GM18867 (cell line): Measurements from ENCODE around the gene ANKRD22.
A peak's percentile ranks its signal among the peaks of the same experiment; 100 is the strongest.
"Not testable (repeated sequence)": the region's sequence is repeated elsewhere in the genome, so short reads cannot be mapped to it uniquely, and the experiment has no call there.

Source experiments
- ATAC-seq: cut with Tn5 transposase; IDR thresholded peaks from one replicate; pipeline ENCODE4 v1.9.1; 2021; ENCODE audit warnings: mild to moderate bottlenecking, moderate library complexity; ENCODE audit not compliant: unreplicated experiment

The ANKRD22 gene

DNA sequence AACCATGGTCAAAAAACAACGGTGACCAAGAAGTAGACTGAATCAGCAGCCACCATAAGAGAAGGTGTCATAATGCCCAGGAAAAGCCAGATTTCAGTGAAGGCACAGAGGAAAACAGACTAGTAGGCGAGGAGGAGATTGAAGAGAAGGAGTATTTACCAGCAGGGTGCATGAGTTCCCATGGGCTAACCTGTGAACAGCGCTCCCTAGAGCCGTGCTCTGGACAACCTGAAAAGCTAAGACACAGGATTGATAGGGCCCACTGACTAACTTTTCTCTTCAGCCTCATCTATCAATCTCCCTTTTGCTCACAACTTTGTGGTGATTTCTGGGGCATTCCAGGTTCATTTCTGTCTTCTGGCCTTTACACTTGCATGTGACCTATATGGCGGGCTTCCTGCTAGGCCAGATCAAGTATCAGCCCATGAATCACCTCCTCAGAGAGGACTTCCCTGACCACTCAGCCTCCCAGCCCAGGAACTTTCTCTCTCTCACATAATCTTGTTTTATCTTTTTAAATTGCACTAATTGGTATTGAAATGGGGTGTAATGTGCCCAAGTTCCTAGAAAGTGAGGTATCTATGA, 12.8 kb downstream of the ANKRD22 start:
- no peak for ATAC-seq

GRCh38 chr10:88837632-88838031, 14.0 kb downstream of the ANKRD22 start:
- ATAC-seq, result not testable (repeated sequence)

GRCh38 chr10:88835910-88836221, 15.8 kb downstream of the ANKRD22 start:
- peak; percentile 9 for ATAC-seq

DNA sequence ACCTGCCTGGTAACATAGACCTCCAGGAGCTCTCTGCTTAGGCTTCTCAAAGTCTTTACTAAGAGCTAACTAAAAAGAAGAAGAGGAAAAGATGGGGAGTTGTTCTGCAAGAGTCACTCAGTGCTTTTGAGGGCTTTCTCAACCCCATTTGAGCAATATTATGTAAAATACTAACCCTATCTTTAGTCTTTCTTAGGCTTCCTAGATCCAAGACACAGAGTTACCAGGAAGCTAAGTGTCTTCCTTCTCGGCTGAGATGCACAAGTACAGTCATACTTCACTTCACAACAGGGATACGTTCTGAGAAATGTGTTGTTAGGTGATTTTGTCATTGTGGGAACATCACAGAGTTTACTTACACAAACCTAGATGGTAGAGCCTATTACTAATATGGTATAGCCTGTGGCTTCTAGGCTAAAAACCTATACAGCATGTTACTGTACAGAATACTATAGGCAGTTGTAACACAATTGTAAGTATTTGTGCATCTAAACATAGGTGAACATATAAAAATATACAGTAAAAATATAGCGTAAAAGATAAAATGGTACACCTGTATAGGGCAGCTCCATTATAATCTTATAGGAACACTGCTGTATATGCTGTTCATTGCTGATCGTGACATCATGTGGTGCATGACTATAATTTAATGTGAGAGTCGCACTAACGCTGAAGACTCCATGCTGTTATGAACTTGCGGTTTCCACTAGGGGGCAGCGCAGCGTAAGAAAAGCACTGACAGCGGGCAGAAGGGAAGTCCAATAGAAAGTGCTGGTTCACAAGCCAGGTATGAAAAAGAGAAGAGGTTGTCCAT, 16.3 kb downstream of the ANKRD22 start:
- peak; percentile 84 for ATAC-seq

DNA sequence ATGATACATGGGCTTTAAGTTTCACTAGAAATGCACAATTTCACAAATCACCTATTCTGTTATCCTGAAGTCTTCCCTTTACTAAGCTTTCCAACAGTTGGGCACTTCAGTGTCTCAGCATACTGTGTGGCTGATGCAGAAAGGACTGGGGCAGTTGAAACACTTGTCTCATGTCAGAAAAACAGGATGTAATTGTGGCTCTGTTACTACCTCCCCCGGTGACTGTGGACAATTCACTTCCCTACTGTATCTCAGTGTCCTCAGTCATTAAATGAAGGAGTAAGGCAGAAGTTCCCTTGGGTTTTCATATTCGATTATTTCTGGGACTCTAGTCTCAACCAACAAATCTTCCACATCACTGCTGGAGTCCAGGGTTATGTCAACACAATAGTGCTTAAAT, 17.9 kb downstream of the ANKRD22 start:
- ATAC-seq, result no peak

GRCh38 chr10:88833156-88833555, 18.5 kb downstream of the ANKRD22 start:
- no peak for ATAC-seq

- ATAC-seq, result no peak
Observed at GRCh38 chr10:88832376-88832775, 19.3 kb downstream of the ANKRD22 start.

DNA sequence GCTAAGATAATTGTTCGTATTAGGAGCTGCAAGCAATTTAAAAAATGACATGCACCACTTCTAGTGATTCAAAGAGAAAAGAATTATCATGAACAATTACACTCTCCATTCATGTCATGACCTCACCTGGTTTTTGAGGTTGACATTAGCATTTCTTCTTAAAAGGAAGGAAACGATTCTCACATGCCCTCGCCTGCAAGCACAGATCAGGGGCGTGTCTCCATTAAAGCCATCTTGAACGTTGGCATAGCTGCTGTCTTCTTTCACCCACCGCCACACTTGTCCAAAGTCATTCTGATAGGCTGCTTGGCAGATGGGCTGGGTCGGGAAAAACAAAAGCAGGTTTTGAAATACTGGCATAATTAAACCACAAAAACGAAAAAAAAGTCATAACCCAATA, 19.9 kb downstream of the ANKRD22 start:
- no peak for ATAC-seq

DNA sequence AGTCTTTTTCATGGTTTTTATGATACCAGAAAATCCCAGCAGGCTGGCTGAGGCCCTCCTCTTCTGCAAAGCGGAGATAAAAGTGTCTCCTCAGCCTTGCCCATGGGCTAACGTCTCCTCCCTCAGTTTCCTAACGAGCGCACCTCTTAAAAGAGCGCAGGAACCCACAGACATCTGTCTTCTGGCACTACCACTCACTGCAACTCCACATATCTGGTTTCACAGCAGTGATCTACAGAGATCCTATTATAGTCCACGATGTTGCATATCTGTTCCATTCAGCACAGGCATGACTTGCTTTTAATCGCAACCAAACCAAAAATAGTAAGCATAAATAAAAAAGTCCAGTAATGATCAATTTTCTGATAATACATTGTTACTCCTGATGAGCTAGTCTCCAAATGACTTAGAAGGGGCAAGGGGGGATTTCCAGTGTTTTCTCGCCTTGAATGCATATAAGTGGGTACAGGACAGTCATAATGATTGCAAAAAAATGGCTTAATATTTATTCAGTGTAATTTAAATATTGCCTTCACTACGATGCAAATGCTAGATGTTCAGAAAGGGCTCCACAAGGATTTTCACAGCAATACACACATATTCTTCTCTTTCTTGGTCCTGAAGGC, 20.9 kb downstream of the ANKRD22 start:
- no peak for ATAC-seq

- no peak for ATAC-seq
Observed at GRCh38 chr10:88828310-88828709, 23.3 kb downstream of the ANKRD22 start.

DNA sequence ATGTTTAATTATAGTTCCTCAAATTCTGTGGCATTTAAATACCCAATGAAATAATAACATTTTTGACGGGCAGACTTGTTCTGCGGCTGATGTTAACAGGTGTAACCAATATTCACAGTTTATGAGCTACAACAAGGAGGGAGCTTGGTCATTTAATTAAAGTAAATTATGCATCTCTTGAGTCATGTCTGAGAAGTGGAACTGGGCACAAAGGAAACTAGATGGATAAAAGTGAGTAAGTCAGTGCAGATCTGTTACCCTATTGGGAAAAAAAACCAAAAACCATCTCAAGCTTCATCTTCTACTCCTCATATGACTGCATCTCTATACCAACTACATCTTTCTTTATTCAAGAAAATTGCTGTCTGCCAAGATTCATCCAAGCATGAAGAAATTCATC, 24.0 kb downstream of the ANKRD22 start:
- ATAC-seq, result no peak

- no peak for ATAC-seq
Observed at GRCh38 chr10:88826388-88826787, 25.3 kb downstream of the ANKRD22 start.

- ATAC-seq, result no peak
Observed at GRCh38 chr10:88820748-88821401, 30.8 kb downstream of the ANKRD22 start.

DNA sequence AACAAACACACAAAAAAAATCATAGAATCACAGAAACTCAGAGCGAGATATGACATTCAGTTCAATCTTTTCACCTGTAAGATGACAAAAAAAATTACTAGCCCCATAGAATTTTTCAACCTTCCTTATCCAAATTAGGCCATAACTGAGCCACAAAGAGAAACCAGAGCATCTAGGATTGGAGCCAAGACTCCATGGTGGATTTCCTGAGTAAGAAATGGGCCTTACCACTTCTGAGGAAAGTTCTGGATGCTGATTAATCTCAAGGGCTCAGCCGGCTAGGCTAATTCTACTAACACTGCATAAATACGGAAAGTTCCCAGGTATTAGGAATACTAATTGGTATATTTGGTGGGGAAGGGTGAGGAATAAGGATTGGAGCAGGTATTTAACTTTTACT, 32.4 kb downstream of the ANKRD22 start:
- ATAC-seq, result no peak

DNA sequence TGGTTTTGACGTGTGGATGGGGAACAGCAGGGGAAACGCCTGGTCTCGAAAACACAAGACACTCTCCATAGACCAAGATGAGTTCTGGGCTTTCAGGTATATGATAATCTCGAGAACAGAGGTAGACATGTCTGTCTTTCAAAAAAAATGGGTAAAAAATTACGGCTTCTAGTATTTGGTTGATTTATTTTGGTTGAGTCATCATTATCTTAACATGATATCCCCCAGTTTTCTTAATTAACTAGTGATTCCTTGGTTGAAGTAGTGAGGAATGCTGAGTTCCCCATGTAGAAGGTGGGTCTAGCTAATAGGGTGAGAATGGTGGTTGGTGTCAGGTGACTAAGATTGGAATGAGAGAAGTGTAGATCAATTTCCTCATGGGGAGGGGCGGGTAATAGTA, 38.4 kb downstream of the ANKRD22 start:
- no peak for ATAC-seq

DNA sequence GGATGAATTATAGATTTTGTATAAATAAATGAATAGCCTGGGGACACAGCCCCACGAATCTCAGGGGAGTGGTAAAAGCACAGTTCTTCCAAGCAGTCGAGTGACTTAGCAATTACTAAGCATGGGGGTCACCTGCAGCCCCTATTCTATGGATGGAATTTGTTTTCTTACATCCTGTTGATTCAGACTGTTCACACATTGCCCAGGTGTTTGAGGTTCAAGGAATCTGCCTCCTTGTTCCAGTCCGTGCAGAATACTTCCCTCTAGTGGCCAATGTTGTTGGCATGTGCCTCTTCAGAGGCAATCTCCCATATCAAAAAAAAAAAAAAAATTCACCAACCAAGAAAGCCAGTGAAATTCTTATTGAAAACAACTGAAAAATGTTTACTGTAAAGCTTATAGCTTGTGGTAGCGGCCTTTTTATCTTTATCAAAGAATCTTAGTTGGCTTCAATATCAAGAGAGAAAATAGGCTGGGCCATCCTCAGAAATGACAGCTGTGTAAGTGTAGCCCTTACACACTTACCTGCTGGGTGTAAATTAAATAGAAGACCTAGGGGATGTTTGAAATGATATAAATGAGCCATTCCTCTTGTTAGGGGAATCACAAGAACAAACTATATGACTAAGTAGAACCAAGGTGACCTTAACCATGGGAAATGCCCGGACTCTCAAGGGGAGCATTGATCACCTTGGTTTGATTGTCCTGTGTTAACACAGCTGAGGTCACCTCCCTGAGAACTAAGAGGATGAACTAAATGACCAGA, 41.3 kb downstream of the ANKRD22 start:
- no peak for ATAC-seq

DNA sequence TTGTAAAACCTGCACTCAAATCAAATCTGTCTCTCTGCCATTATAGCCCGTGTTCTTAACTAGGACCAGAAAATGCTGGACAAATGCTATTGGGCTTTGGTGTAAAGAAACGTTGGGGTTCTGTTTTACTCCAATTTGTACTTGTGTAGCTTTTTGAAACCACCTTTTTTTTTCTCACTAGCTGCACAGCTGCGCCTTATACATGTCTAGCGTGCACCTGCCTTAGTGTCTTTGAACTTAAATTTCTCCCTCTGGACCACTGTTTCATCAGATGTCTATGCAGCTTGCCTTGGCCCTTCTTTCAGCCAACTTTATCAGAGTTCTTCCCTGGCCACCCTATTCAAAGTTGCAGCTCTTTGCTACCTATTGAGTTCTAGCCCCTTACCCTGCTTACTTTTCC, 42.0 kb downstream of the ANKRD22 start:
- no peak for ATAC-seq

DNA sequence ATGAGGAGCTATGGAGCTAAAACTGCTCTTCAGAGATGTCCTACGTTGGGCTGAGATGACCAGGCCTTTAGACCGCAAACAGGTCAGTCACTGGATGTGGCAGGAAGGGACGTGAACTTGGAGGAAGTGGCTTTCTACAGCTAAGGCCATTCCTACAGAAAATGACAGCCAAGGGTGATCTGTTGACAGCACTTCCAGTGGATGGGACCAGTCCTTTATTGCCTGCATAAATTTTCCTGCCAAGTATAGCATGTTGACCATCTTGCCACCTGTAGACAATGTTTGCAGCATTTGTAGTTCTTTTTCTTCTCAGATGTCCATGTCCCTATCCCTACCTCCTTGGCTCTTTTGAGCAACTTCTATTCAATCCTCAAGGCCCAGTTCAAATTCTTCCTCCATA, 45.7 kb downstream of the ANKRD22 start:
- no peak for ATAC-seq

DNA sequence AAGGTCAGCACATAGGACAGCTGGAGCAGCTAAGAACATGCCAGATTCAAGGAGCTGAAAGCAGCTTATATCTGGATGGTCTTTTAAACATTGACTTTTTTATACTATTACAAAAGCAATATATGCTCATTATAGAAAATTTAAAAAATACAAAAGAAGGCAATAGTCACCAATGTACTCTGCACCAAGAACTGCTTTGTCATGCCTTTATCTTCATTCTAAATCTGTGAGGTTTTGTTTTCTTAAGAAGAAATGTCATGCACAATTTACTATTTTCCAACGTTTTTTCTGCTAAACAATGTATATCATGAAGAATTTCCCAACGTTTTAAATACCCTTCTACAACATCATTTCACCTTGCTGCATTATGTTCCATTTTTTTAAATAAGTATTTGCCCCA, 46.3 kb downstream of the ANKRD22 start:
- ATAC-seq, result no peak

DNA sequence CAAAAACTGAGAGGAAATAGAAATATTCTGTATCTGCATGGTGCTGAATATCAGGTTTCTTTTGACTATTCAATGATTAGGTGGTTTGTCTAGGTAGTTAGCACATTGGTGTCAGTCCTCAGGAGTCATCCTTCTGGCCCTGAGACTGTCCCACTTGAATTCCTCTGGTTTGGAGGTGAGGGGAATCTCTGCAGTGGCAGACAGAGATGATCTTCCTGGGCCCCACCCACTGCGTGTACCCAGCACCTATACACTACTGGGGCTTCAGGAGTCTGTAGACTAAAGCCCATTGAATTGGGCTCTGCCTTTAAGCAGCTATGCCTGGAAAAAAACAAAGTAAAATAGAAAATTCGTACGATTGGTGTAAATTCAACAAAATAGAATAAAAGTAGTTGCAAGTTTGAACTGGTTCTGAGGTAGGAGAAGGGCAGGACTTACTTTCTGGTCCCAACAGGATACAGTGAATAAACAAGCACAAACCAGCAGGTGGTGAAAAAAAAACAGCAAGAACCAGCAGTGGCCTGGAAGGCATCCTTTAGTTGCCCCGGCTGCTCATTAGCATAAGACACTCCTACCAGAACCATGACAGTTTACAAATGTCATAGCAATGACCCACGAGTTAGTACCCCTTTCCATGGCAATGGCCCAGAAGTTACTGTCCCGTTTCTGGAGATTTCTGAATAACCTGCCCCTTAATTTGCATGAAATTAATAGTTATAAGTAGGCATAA, 47.4 kb downstream of the ANKRD22 start:
- ATAC-seq, result no peak
